Neural cell (in vitro differentiated cells): Measurements from ENCODE around the gene TOMM40. TPM values are rescaled to one million over a fixed set of nuclear protein-coding genes. Genes with fewer than 3 reads are reported as not detected.

ENCODE experiments used
- H2AFZ ChIP-seq: fragments of 200-600, 300-800 bp; sonication (generic), shearing (Covaris generic); 2 replicates; pipeline ENCODE4 v1.6.0; 2014; ENCODE audit warnings: low read depth, mild to moderate bottlenecking, antibody characterized with exemption, low read length, moderate library complexity
- H3F3A ChIP-seq: fragments of 200-600 bp; shearing (Covaris generic); 2 replicates; pipeline ENCODE4 v1.6.1; 2016; ENCODE audit warnings: mild to moderate bottlenecking, moderate library complexity, mixed read lengths, antibody characterized with exemption, low read length; ENCODE audit not compliant: insufficient read depth, poor library complexity, severe bottlenecking
- H3K27ac ChIP-seq: fragments of 200-600, 300-800 bp; sonication (generic), shearing (Covaris generic); 2 replicates; pipeline ENCODE4 v1.5.1; 2014; ENCODE audit warnings: mild to moderate bottlenecking, low read length, moderate library complexity
- H3K27me3 ChIP-seq: fragments of 300-800, 200-600 bp; sonication (generic), shearing (Covaris generic); 2 replicates; pipeline ENCODE4 v1.6.0; 2014; ENCODE audit warnings: mild to moderate bottlenecking, low read depth, low read length, moderate library complexity; ENCODE audit not compliant: insufficient read depth
- H3K36me3 ChIP-seq: fragments of 300-800, 200-600 bp; sonication (generic), shearing (Covaris generic); 2 replicates; pipeline ENCODE4 v1.5.1; 2014; ENCODE audit warnings: mild to moderate bottlenecking, antibody characterized with exemption, low read length, moderate library complexity; ENCODE audit not compliant: insufficient read depth
- H3K4me2 ChIP-seq: fragments of 300-800, 200-600 bp; sonication (generic), shearing (Covaris generic); 2 replicates; pipeline ENCODE4 v1.6.0; 2014; ENCODE audit warnings: mild to moderate bottlenecking, low read length
- H3K4me3 ChIP-seq: fragments of 300-800, 200-600 bp; sonication (generic), shearing (Covaris generic); 2 replicates; pipeline ENCODE4 v1.5.1; 2014; ENCODE audit warnings: mild to moderate bottlenecking, low read length, moderate library complexity
- H3K79me2 ChIP-seq: fragments of 200-600 bp; shearing (Covaris generic); replicated peaks from 2 replicates; pipeline ENCODE4 v1.6.0; 2014; ENCODE audit warnings: mild to moderate bottlenecking, low read length, moderate library complexity; ENCODE audit not compliant: insufficient read depth
- H3K9ac ChIP-seq: fragments of 300-800, 200-600 bp; sonication (generic), shearing (Covaris generic); 2 replicates; pipeline ENCODE4 v1.6.1; 2016; ENCODE audit warnings: mild to moderate bottlenecking, low read length, mixed read lengths
- H3K9me2 ChIP-seq: fragments of 200-600 bp; shearing (Covaris generic); 2 replicates; pipeline ENCODE4 v1.6.1; 2016; ENCODE audit warnings: mild to moderate bottlenecking, low read length, mixed read lengths; ENCODE audit not compliant: insufficient read depth
- H3K9me3 ChIP-seq: fragments of 200-600, 300-800 bp; sonication (generic), shearing (Covaris generic); 2 replicates; pipeline ENCODE4 v1.6.1; 2016; ENCODE audit warnings: mild to moderate bottlenecking, mixed run types, low read length, moderate library complexity, mixed read lengths
- H4K20me1 ChIP-seq: fragments of 200-600 bp; shearing (Covaris generic); 2 replicates; pipeline ENCODE4 v1.6.1; 2016; ENCODE audit warnings: mild to moderate bottlenecking, mixed run types; ENCODE audit not compliant: insufficient read depth
- CTCF ChIP-seq: fragments of 450-650 bp; IDR thresholded peaks from 2 replicates; pipeline ENCODE4 v1.5.1; 2014; ENCODE audit warnings: antibody characterized with exemption, mild to moderate bottlenecking, moderate library complexity; ENCODE audit not compliant: poor library complexity, severe bottlenecking
- EP300 ChIP-seq: fragments of 450-650 bp; conservative IDR thresholded peaks from 2 replicates; pipeline ENCODE4 v1.6.1; 2014; ENCODE audit warnings: antibody characterized with exemption, mild to moderate bottlenecking, moderate library complexity; ENCODE audit not compliant: poor library complexity, severe bottlenecking
- EZH2 ChIP-seq: fragments of 200-600, 300-800 bp; shearing (Covaris generic), sonication (generic); IDR thresholded peaks from 2 replicates; pipeline ENCODE4 v1.6.1; 2014; ENCODE audit warnings: antibody characterized with exemption, low read length, borderline replicate concordance, mild to moderate bottlenecking; ENCODE audit not compliant: insufficient read depth, poor library complexity, severe bottlenecking
- MXI1 ChIP-seq: fragments of 450-650 bp; conservative IDR thresholded peaks from 2 replicates; pipeline ENCODE4 v1.6.1; 2014; ENCODE audit warnings: antibody characterized with exemption, mild to moderate bottlenecking; ENCODE audit not compliant: poor library complexity, severe bottlenecking
- POLR2AphosphoS5 ChIP-seq: IDR thresholded peaks from 2 replicates; pipeline ENCODE4 v1.6.1; 2012
- RAD21 ChIP-seq: fragments of 450-650 bp; conservative IDR thresholded peaks from 2 replicates; pipeline ENCODE4 v1.6.1; 2014; ENCODE audit warnings: antibody characterized with exemption, mild to moderate bottlenecking, moderate library complexity
- SMC3 ChIP-seq: fragments of 450-650 bp; conservative IDR thresholded peaks from 2 replicates; pipeline ENCODE4 v1.6.1; 2014; ENCODE audit warnings: antibody characterized with exemption, mild to moderate bottlenecking, moderate library complexity; ENCODE audit not compliant: poor library complexity
- TAF1 ChIP-seq: IDR thresholded peaks from 2 replicates; pipeline ENCODE4 v1.6.1; 2012; ENCODE audit warnings: low read depth
- polyA plus RNA-seq: library from polyadenylated mRNA; depleted of rRNA; stranded (reverse); fragments of >200 nt; gene quantifications from 2 replicates; pipeline ENCODE4 v1.2.3, GENCODE V29; 2014
- TF ChIP-seq, protein P1 (sequence below): IDR thresholded peaks from 2 replicates; pipeline ENCODE4 v1.6.1; 2012; ENCODE audit warnings: borderline replicate concordance

TOMM40 gene
- polyA plus RNA-seq, 1 donor from 2014 or later, result 48.4 TPM

- Histone ChIP-seq H3K9me3 (no peaks in the 10 kb centered on the region), H3K9ac (no peak overlapping the region), H3F3A (no peaks in the 10 kb centered on the region), H2AFZ (no peak overlapping the region), H3K79me2 (peaks cover 42% of the 10 kb centered on the region), H3K36me3 (no peaks in the 10 kb centered on the region), H3K4me2 (no peak overlapping the region), H4K20me1 (no peaks in the 10 kb centered on the region), H3K9me2 (no peaks in the 10 kb centered on the region), H3K27me3 (no peaks in the 10 kb centered on the region), H3K4me3 (no peak overlapping the region), H3K27ac (no peak overlapping the region)
- TF ChIP-seq SMC3 (no peak), CTCF (no peak), TAF1 (no peak), POLR2AphosphoS5 (no peak), EZH2 (no peak), EP300 (no peak), MXI1 (no peak), RAD21 (no peak)
- TF ChIP-seq, protein P1, sequence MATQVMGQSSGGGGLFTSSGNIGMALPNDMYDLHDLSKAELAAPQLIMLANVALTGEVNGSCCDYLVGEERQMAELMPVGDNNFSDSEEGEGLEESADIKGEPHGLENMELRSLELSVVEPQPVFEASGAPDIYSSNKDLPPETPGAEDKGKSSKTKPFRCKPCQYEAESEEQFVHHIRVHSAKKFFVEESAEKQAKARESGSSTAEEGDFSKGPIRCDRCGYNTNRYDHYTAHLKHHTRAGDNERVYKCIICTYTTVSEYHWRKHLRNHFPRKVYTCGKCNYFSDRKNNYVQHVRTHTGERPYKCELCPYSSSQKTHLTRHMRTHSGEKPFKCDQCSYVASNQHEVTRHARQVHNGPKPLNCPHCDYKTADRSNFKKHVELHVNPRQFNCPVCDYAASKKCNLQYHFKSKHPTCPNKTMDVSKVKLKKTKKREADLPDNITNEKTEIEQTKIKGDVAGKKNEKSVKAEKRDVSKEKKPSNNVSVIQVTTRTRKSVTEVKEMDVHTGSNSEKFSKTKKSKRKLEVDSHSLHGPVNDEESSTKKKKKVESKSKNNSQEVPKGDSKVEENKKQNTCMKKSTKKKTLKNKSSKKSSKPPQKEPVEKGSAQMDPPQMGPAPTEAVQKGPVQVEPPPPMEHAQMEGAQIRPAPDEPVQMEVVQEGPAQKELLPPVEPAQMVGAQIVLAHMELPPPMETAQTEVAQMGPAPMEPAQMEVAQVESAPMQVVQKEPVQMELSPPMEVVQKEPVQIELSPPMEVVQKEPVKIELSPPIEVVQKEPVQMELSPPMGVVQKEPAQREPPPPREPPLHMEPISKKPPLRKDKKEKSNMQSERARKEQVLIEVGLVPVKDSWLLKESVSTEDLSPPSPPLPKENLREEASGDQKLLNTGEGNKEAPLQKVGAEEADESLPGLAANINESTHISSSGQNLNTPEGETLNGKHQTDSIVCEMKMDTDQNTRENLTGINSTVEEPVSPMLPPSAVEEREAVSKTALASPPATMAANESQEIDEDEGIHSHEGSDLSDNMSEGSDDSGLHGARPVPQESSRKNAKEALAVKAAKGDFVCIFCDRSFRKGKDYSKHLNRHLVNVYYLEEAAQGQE, result no peak
These were observed 39.6 kb upstream of the TOMM40 start for GRCh38 chr19:44851427-44851826.

DNA sequence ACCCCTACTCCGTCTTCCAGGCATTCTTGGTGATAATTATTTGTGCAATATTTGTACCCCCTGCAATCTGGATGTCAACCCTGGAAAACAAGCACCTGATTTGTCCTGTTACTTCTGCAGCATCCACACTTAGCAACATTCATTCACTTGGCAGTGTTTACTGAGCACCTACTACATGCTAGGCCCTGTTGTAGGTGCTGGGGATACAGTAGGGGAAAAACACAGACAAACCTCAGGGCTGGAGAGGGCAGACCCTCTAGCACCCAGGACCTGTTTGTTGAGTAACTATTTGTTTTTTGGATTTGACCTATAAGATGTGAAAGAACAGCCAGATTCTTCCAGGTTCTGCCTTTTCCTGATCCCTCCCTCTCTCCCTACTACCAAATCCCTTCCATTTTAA, 35.4 kb upstream of the TOMM40 start:
- no peak for TF ChIP-seq EZH2
- no peak for TF ChIP-seq MXI1
- no peak for TF ChIP-seq CTCF
- TF ChIP-seq EP300, result no peak
- TF ChIP-seq, protein P1, result no peak
- no peak for TF ChIP-seq TAF1
- TF ChIP-seq SMC3, result no peak
- TF ChIP-seq RAD21, result no peak
- no peak for TF ChIP-seq POLR2AphosphoS5
- no peak overlapping the region for H3K4me2 ChIP-seq
- peaks cover 23% of the 10 kb centered on the region for H3K79me2 ChIP-seq
- H3K9ac ChIP-seq, result no peak overlapping the region
- H3K27ac ChIP-seq, result no peak overlapping the region
- H3F3A ChIP-seq, result no peaks in the 10 kb centered on the region
- no peaks in the 10 kb centered on the region for H3K9me2 ChIP-seq
- H2AFZ ChIP-seq, result no peak overlapping the region
- H3K27me3 ChIP-seq, result no peaks in the 10 kb centered on the region
- no peak overlapping the region for H3K4me3 ChIP-seq
- no peaks in the 10 kb centered on the region for H3K9me3 ChIP-seq
- no peaks in the 10 kb centered on the region for H3K36me3 ChIP-seq
- H4K20me1 ChIP-seq, result no peaks in the 10 kb centered on the region
